HL-60 (cell line): Measurements from ENCODE around the gene TTC34.

ENCODE experiments used
- DNase-seq, 2 experiments: peaks; one replicate each; pipeline ENCODE4 v3.0.0-alpha.2; 2010 to 2020; ENCODE audit warnings: low read depth in 1 of 2, low spot score in 1 of 2
- H3K27ac ChIP-seq: fragments of 250-450 bp; sonication (Bioruptor Pico); replicated peaks from 2 replicates; pipeline ENCODE4 v1.5.1; 2020; ENCODE audit warnings: mild to moderate bottlenecking, moderate library complexity
- H3K27me3 ChIP-seq: fragments of 250-450 bp; sonication (Bioruptor Pico); 2 replicates; pipeline ENCODE4 v1.5.1; 2021; ENCODE audit warnings: mild to moderate bottlenecking, moderate library complexity; ENCODE audit not compliant: insufficient read depth, poor library complexity, severe bottlenecking
- H3K4me3 ChIP-seq: replicated peaks from 2 replicates; pipeline ENCODE4 v1.5.1; 2011; ENCODE audit warnings: mild to moderate bottlenecking, control low read depth, low read length; ENCODE audit not compliant: insufficient read depth
- CTCF ChIP-seq: IDR thresholded peaks from one replicate; pipeline ENCODE4 v1.5.1; 2011; ENCODE audit warnings: low read length, control low read depth, inconsistent platforms; ENCODE audit not compliant: insufficient read depth
- GABPA ChIP-seq: IDR thresholded peaks from 2 replicates; pipeline ENCODE4 v1.6.1; 2012; ENCODE audit warnings: low read depth
- POLR2AphosphoS5 ChIP-seq: IDR thresholded peaks from 2 replicates; pipeline ENCODE4 v1.6.1; 2012; ENCODE audit warnings: low read depth
- REST ChIP-seq: IDR thresholded peaks from 2 replicates; pipeline ENCODE4 v1.6.1; 2012; ENCODE audit warnings: low read depth; ENCODE audit not compliant: insufficient replicate concordance
- SPI1 ChIP-seq: IDR thresholded peaks from 2 replicates; pipeline ENCODE4 v1.6.1; 2012; ENCODE audit warnings: low read depth, mild to moderate bottlenecking, borderline replicate concordance

Gene TTC34

GRCh38 chr1:2594641-2595131 lies 206.8 kb downstream of the TTC34 start:
- Histone ChIP-seq H3K4me3 (no peak overlapping the region), H3K27ac (no peak overlapping the region), H3K27me3 (no peaks in the 10 kb centered on the region)
- TF ChIP-seq REST, result no peak
- no peak for TF ChIP-seq CTCF
- no peak for TF ChIP-seq SPI1
- TF ChIP-seq GABPA, result no peak
- no peak for TF ChIP-seq POLR2AphosphoS5
- no peak for DNase-seq

- no peak for DNase-seq
- no peak overlapping the region for H3K4me3 ChIP-seq
- H3K27me3 ChIP-seq, result no peaks in the 10 kb centered on the region
- TF ChIP-seq REST (no peak), GABPA (no peak), POLR2AphosphoS5 (no peak), SPI1 (no peak)
- H3K27ac ChIP-seq, result no peak overlapping the region
These were observed 207.4 kb downstream of the TTC34 start for GRCh38 chr1:2594001-2594640.

- DNase-seq, result no peak
- Histone ChIP-seq H3K27ac (no peak overlapping the region), H3K4me3 (no peak overlapping the region), H3K27me3 (no peaks in the 10 kb centered on the region)
- TF ChIP-seq REST, result no peak
These were observed 208.1 kb downstream of the TTC34 start for GRCh38 chr1:2593251-2593878.

GRCh38 chr1:2592672-2593071 lies 208.8 kb downstream of the TTC34 start:
- DNase-seq, result peak in 1 of 2 experiments; percentile 24
- Histone ChIP-seq H3K27me3 (no peaks in the 10 kb centered on the region), H3K27ac (no peak overlapping the region), H3K4me3 (no peak overlapping the region)
- no peak for TF ChIP-seq GABPA
- no peak for TF ChIP-seq REST
- TF ChIP-seq CTCF, result no peak
- TF ChIP-seq SPI1, result no peak
- no peak for TF ChIP-seq POLR2AphosphoS5
